ENCODE measurements around the gene CCNB1.
A peak's percentile ranks its signal among the peaks of the same experiment; 100 is the strongest.
"Not testable (repeated sequence)": the region's sequence is repeated elsewhere in the genome, so short reads cannot be mapped to it uniquely, and the experiment has no call there.

Gene CCNB1

DNA sequence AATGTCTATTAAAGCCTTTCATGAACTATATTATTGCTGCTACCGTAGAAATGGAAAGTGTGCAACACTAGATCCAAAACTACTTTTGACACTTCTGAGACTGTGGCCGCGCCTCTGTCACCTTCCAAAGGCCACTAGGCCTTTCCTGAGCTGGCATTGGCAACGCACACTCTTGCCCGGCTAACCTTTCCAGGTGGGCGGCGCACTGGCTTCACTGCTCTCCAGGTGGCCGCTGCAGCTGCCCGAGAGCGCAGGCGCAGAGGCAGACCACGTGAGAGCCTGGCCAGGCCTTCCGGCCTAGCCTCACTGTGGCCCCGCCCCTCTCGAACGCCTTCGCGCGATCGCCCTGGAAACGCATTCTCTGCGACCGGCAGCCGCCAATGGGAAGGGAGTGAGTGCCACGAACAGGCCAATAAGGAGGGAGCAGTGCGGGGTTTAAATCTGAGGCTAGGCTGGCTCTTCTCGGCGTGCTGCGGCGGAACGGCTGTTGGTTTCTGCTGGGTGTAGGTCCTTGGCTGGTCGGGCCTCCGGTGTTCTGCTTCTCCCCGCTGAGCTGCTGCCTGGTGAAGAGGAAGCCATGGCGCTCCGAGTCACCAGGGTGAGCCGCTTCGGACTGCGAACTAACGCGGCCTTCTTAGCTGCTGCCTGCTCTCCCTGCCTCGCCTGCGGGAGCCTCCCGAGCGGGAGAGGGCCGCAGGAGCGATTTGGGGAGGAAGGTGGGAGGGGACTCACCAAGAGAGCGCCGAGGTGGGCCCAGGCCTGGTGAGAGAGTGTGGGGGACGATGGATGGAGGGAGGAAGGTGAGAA lies at the start of gene CCNB1:
TSS of gene CCNB1 (plus strand) at position 465 of the 807 bp plus-strand sequence. CDS start at position 578, 113 bp downstream.
- peak; percentile 99 for DNase-seq

DNA sequence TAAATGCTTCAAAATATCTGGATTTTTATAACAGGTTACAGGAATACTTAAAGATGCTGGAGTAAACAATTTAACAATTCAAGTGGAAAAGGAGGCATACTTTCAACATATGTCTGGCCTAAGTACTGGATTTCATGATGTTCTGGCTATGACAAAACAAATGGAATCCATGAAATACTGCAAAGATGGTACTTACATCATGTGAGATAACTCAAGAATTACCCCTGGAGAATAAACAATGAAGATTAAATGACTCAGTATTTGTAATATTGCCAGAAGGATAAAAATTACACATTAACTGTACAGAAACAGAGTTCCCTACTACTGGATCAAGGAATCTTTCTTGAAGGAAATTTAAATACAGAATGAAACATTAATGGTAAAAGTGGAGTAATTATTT lies 37.5 kb upstream of the CCNB1 start:
- DNase-seq: no peak

DNA sequence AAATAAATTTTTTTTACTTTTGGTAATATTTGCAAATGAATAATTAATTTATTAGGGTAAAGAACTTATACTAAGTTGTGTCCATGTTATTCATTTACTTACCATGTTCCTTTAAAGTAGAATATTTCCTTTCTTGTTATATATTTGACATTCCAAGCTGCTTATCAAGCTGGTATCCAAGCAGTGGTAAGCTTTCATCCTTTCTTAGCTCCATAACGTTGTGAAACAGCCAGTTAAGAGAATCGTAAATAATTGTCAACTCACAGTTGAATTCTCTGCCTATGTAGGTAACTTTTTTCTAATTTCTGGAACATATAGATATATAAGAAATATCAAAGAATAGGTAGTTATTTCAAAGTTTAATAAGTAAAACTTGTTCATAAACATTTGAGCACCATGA lies 36.7 kb upstream of the CCNB1 start:
- DNase-seq: no peak

DNA sequence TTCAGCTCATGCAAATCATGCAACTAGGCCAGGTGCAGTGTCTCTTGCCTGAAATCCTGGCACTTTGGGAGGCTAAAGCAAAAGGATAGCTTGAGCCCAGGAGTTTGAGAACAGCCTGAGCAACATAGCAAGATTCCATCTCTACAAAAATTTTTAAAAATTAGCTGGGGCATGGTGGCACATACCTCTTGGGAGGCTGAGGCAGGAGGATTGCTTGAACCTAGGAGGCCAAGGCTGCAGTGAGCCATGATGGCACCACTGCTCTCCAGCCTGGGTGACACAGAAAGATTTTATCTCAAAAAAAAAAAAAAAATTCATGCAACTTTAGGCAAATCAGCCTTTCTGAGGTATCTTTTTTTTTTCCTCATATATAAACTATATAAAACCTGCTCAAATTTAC lies 35.6 kb upstream of the CCNB1 start:
- no peak for DNase-seq

GRCh38 chr5:69134126-69134525 lies 32.8 kb upstream of the CCNB1 start:
- no peak for DNase-seq

DNA sequence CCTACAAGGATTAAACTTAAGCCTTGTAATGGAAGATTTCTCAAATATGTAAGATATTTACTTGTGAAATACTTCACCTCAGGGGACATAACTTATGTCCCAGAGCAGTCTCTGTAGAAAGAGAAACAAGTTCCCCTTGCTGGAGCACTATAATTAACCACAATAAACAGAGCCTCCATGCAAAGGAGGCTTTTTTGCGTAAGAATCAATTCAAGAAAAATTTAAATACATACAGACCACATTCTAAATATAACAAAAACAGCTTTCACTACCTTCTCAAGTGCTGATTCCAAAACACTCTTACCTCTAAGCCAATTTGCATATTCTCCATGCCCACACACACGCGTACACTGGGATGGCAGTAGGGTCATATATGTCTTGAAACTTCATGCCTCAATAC lies 30.7 kb upstream of the CCNB1 start:
- DNase-seq: no peak

DNA sequence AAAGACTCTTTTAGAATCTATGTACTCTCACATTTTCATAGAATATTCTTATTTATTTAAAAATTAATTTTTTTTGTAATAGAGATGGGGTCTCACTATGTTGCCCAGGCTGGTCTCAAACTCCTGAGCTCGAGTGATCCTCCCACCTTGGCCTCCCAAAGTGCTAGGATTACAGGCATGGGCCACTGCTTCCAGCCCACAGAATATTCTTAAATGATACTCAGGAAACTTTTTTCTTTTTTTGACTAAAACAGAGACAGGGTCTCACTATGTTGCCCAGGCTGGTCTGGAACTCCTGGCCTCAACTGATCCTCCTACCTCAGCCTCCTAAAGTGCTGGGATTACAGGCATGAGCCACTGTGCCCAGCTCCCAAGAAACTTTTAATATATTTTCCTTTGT lies 29.7 kb upstream of the CCNB1 start:
- not testable (repeated sequence) for DNase-seq

DNA sequence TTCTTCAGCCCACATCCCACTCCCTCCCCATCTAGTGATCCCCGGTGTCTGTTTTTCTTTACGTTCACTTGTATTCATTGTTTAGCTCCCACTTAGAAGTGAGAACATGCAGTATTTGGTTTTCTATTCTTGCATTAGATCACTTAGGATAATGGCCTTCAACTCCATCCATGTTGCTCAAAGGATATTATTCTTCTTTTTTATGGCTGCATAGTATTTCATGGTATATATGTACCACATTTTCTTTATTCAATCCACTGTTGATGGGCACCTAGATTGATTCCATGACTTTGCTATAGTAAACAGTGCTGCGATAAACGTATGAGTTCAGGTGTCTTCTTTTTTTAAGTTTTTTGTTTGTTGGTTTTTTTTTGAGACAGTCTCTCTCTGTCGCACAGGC lies 29.1 kb upstream of the CCNB1 start:
- DNase-seq: no peak

DNA sequence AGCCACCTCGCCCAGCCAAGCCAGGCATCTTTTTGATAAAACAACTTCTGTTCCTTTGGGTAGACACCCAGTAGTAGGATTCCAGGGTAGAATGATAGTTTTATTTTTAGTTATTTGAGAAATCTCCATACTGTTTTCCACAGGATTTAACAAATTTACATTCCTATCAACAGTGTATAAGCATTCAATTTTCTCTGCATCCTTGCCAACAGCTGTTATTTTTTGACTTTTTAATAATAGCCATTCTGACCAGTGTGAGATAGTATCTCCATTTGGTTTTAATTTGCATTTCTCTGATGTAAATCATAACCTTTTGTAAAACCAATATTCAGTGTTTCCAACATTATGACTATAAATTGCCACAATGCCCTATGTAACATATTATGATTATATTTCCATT lies 28.2 kb upstream of the CCNB1 start:
- no peak for DNase-seq

- not testable (repeated sequence) for DNase-seq
Observed at GRCh38 chr5:69140239-69140638, 26.7 kb upstream of the CCNB1 start.

GRCh38 chr5:69140827-69141226 lies 26.1 kb upstream of the CCNB1 start:
- no peak for DNase-seq

DNA sequence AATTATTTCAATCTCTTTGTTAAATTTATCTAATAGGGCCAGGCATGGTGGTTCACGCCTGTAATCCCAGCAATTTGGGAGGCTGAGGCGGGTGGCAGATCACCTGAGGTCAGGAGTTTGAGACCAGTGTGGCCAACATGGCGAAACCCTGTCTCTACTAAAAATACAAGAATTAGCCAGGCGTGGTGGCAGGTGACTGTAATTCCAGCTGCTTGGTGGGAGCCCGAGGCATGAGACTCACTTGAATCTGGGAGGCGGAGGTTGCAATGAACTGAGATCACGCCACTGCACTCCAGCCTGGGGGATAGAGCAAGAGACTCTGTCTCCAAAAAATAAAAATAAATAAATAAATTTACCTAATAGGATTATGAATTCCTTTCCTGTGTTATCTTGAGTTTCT lies 18.4 kb upstream of the CCNB1 start:
- not testable (repeated sequence) for DNase-seq

- DNase-seq: no peak
Observed at GRCh38 chr5:69148981-69149675, 17.8 kb upstream of the CCNB1 start.

GRCh38 chr5:69149676-69150010 lies 17.3 kb upstream of the CCNB1 start:
- DNase-seq: no peak

DNA sequence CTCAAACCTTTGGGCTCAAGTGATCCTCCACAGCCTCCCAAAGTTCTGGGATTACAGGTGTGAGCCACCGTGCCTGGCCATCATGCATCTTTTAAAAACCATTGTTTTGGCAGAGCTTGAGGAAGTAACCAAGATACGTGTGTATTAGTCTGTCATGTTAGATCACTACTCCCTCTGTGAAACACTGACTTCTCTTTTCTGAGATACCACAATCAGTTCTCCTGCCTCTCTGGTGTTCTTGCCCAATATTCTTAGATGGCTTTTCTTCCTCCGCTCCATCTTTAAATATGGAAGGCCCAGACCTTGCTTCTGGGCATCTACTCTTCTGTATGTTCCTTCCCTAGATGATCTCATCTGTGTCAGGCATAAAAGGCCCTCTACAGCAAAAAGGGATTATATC lies 14.2 kb upstream of the CCNB1 start:
- no peak for DNase-seq

DNA sequence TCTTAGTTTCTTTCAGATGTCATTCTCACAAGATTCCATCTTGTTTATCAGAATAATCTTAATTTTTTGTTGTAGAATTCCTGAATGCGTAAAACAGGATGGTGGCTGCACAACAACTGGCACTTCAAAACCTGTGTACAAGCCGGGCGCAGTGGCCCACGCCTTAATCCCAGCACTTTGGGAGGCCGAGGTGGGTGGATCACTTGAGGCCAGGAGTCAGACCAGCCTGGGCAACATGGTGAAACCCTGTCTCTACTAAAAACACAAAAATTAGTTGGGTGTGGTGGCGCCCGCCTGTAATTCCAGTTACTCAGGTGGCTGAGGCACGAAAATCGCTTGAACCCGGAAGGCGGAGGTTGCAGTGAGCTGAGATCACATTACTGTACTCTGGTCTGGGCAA lies 10.5 kb upstream of the CCNB1 start:
- DNase-seq: no peak

- no peak for DNase-seq
Observed at GRCh38 chr5:69158039-69158438, 8.9 kb upstream of the CCNB1 start.

DNA sequence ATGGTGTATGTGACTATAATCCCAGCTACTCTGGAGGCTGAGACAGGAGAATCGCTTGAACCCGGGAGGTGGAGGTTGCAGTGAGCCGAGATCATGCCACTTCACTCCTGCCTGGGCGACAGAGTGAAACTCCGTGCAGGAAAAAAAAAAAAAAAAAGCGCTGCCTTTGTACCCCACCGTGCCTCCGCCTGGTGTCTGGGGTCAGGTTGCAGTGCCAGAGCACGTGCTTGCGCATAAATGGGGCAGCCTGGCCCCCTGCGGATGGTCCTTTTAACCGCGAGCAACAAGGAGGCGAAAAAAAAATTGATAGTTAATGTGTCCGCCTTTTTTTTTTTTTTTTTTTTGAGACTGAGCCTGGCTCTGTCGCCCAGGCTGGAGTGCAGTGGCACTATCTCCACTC lies 6.3 kb upstream of the CCNB1 start:
- DNase-seq: no peak

- DNase-seq: no peak
Observed at GRCh38 chr5:69167493-69167855, 524 bp downstream of the CCNB1 start.

DNA sequence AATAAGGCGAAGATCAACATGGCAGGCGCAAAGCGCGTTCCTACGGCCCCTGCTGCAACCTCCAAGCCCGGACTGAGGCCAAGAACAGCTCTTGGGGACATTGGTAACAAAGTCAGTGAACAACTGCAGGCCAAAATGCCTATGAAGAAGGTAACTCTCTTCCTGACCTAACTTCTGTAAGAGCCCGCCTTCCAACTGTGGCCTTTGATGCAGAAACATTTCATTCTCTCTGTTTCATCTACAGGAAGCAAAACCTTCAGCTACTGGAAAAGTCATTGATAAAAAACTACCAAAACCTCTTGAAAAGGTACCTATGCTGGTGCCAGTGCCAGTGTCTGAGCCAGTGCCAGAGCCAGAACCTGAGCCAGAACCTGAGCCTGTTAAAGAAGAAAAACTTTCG lies 979 bp downstream of the CCNB1 start:
- DNase-seq: no peak

- no peak for DNase-seq
Observed at GRCh38 chr5:69170495-69170894, 3.5 kb downstream of the CCNB1 start.

- no peak for DNase-seq
Observed at GRCh38 chr5:69170969-69171368, 4.0 kb downstream of the CCNB1 start.

DNA sequence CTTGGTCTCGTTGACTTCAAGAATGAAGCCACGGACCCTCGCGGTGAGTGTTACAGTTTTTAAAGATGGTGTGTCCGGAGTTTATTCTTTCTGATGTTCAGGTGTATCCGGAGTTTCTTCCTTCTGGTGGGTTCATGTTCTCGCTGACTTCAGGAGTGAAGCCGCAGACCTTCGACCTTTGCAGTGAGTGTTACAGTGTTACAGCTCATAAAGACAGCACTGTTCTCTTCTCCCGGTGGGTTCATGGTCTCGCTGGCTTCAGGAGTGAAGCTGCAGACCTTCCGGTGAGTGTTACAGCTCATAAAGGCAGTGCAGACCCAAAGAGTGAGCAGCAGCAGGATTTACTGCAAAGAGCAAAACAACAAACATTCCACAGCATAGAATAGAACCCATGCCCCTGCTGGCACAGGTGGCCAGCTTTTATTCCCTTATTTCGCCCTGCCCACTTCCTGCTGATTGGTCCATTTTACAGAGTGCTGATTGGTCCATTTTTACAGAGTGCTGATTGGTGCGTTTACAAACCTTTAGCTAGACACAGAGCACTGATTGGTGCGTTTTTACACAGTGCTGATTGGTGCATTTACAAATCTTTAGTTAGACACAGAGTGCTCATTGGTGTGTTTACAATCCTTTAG lies 14.8 kb downstream of the CCNB1 start:
- DNase-seq: not testable (repeated sequence)

DNA sequence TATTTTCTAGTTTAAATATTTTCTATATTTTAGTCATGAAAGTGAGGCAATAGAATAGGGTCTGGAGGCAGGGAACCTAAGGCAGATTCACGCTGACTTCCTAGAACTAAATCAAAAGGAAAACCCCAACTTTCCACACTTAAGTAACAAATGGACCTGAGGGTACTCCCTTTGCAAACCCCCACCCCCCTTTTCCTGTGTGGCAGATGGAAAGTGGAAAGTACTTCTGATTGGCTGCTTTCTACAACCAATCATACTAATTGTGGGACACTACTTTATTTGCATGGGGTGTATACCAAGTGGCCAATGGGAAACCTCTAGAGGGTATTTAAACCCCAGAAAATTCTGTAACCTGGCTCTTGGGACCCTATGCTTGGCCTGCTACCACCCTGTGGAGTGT lies 17.7 kb downstream of the CCNB1 start:
- DNase-seq: no peak

Data from activated CD4-positive, alpha-beta T cell treated with anti-CD3 and anti-CD28 coated beads, Interleukin-2, amount 50 U/mL, for 48 hours (primary cell).